K562 (cell line): ENCODE data around the gene C4orf46. TPM values are rescaled to one million over a fixed set of nuclear protein-coding genes. Genes with fewer than 3 reads are reported as not detected.

ENCODE experiments used
- CHAMP1 ChIP-seq: fragments of 450-650 bp; IDR thresholded peaks from 2 replicates; pipeline ENCODE4 v1.6.1; 2016; ENCODE audit warnings: mild to moderate bottlenecking
- HDAC1 ChIP-seq, 2 experiments: fragments of 450-650 bp; IDR thresholded peaks; 2 replicates each; pipeline ENCODE4 v1.6.1; 2016 to 2017; ENCODE audit warnings: inconsistent platforms in 1 of 2, mild to moderate bottlenecking in 1 of 2, moderate library complexity in 1 of 2
- KAT2B ChIP-seq: IDR thresholded peaks from one replicate; pipeline ENCODE4 v1.6.1; 2012; ENCODE audit warnings: low read depth, mild to moderate bottlenecking, control low read depth, inconsistent platforms, low read length, moderate library complexity
- RB1 ChIP-seq: fragments of 450-650 bp; IDR thresholded peaks from 2 replicates; pipeline ENCODE4 v1.6.1; 2017; ENCODE audit warnings: low read depth, mild to moderate bottlenecking
- RBM39 ChIP-seq: fragments of 200-400 bp; formaldehyde crosslinking; optimal IDR thresholded peaks from 2 replicates; pipeline ENCODE3; 2018; ENCODE audit warnings: low read depth, low read length
- RUNX1 ChIP-seq: sonication (generic); IDR thresholded peaks from 2 replicates; pipeline ENCODE4 v1.6.1; 2016; ENCODE audit warnings: antibody characterized with exemption, low read depth
- SP1 ChIP-seq: sonication (generic); formaldehyde crosslinking; IDR thresholded peaks from 2 replicates; pipeline ENCODE4 v1.8.1; 2022; ENCODE audit warnings: mild to moderate bottlenecking, missing genetic modification reagents
- SRF ChIP-seq, 2 experiments: fragments of 250-450, 450-650 bp in 1 of 2; sonication (Bioruptor Pico) in 1 of 2; sonication (generic) in 1 of 2; formaldehyde crosslinking; IDR thresholded peaks; 2 replicates each; pipeline versions ENCODE4 v1.5.0 to v1.5.1; 2020 to 2022; ENCODE audit warnings: mild to moderate bottlenecking in 1 of 2, missing genetic modification reagents in 1 of 2
- STAT6 ChIP-seq: sonication (generic); formaldehyde crosslinking; IDR thresholded peaks from 2 replicates; pipeline ENCODE4 v1.8.1; 2023; ENCODE audit warnings: mild to moderate bottlenecking, missing genetic modification reagents
- THRB ChIP-seq: fragments of 450-650 bp; formaldehyde crosslinking; conservative IDR thresholded peaks from 2 replicates; pipeline ENCODE4 v1.4.0; 2022; ENCODE audit warnings: mild to moderate bottlenecking, missing genetic modification characterization
- YBX1 ChIP-seq: fragments of 450-650 bp; IDR thresholded peaks from 2 replicates; pipeline ENCODE4 v1.7.1; 2016; ENCODE audit warnings: mild to moderate bottlenecking
- ZKSCAN8 ChIP-seq: fragments of 200-800 bp; sonication (Bioruptor generic); IDR thresholded peaks from 2 replicates; pipeline ENCODE4 v1.6.1; 2016; ENCODE audit warnings: missing genetic modification characterization, missing compliant biosample characterization
- ZNF121 ChIP-seq: sonication (generic); formaldehyde crosslinking; conservative IDR thresholded peaks from 2 replicates; pipeline ENCODE4 v1.8.0; 2022; ENCODE audit warnings: missing genetic modification reagents
- ZNF639 ChIP-seq, 2 experiments: fragments of 200-800 bp in 1 of 2; sonication (Bioruptor generic) in 1 of 2; sonication (generic) in 1 of 2; formaldehyde crosslinking in 1 of 2; IDR thresholded peaks in 1 of 2; conservative IDR thresholded peaks in 1 of 2; 2 replicates each; pipeline versions ENCODE4 v1.5.0 to v1.6.1; 2016 to 2020; ENCODE audit warnings: missing compliant biosample characterization in 1 of 2, missing genetic modification characterization in 1 of 2, missing genetic modification reagents in 1 of 2
- ZNF785 ChIP-seq: fragments of 250-450 bp; sonication (Bioruptor Pico); IDR thresholded peaks from 2 replicates; pipeline ENCODE4 v1.4.0; 2020; ENCODE audit warnings: mild to moderate bottlenecking
- polyA plus RNA-seq, 8 experiments: library from polyadenylated mRNA; depleted of rRNA in 4 of 8; stranded (reverse) in 5 of 8; unstranded in 3 of 8; fragments of >200 nt; fragmentation: Nextera tagmentation in 2 of 8; fragmentation: Illumina TruSeq in 1 of 8; extraction: Ambion mirVana in 2 of 8; extraction: Trizol in 1 of 8; gene quantifications; 2 replicates each; pipeline versions ENCODE4 v1.2.1 to v1.2.3, GENCODE V29; 2011 to 2014; ENCODE audit warnings: inconsistent platforms in 1 of 8, missing spikeins in 1 of 8
- total RNA-seq, 7 experiments: library from RNA; depleted of rRNA in 6 of 7; stranded (reverse); fragments of >200 nt in 6 of 7; fragmentation: Illumina TruSeq in 2 of 7; extraction: Trizol in 2 of 7; gene quantifications; 2 replicates each; pipeline versions ENCODE4 v1.2.1 to v1.2.3, GENCODE V29; 2011 to 2021; ENCODE audit warnings: low replicate concordance in 1 of 7
- TF ChIP-seq, protein P1 (sequence below): sonication (generic); formaldehyde crosslinking; IDR thresholded peaks from 2 replicates; pipeline ENCODE4 v1.8.0; 2022; ENCODE audit warnings: mild to moderate bottlenecking, missing genetic modification reagents

The C4orf46 gene
- total and polyA plus RNA-seq, 9 of the 15 experiments (the other 6 are each of a cell fraction or from before 2014, with no cell fraction given) = 9.7 to 24.4 (median 17.0) TPM

DNA sequence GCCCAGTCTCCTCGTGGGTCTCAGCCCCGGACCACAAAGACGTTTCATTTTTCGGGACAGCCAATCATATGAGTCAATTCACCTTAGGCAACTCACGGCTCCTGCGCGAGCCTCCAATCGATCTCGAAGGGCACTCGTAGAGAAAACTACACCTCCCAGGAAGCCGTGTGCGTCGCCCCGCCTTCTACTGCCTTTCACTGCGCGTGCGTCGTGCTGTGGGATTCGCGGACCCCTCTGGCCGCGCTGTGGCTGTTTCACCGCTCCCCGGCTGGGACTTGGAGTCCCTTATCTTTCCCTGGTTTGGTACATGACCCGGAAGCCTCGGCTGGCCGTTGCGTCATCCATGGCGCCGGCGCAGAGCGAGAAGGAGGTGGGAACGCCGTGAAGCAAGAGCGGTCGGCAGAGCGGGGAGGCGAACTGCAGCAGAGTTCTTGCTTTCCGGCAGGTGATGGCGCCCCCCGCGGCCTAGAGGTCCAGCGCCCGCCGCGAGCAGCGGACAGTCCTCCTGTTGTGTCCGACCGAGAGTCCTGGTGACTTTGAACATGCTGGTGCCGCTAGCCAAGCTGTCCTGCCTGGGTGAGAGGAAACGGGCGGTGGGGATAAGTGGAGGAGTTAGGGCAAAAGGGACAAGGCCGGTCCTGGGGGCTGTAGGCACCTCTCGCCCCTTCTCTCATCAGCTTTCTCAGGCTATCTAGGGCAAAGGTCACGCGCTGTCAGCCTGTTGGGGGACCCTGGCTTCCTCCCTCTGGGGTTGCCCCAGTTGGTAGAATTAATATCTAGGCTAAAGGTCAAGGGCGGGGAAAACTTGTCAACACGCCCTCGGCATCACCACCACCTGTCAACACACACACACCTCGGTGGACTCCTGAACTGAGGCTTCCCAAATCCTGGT lies 474 bp upstream of the C4orf46 start, which contains the start of gene ETFDH (continued):
- TF ChIP-seq ZNF785 (CRISPR knock-in tag) (no peak), STAT6 (no peak; the same call in 1 of the 2 replicates), YBX1 (no peak), SP1 (CRISPR knock-in tag) (peak; percentile 92), KAT2B (no peak), CHAMP1 (peak; percentile 77), THRB (CRISPR knock-in tag) (0 out of 2 replicates have a peak, but pooled peaks have one; percentile 63), HDAC1 (IDR thresholded peaks at IDR 0.05) (peak in 1 of 2 experiments; percentile 70; a peak in 2 of 4 replicates), SRF (CRISPR knock-in tag; IDR thresholded peaks at IDR 0.05) (peak in 1 of 2 experiments; percentile 80; a peak in 1 of 4 replicates), RB1 (peak; percentile 89), ZNF121 (CRISPR knock-in tag) (no peak), ZKSCAN8 (CRISPR knock-in tag) (no peak), ZNF639 (CRISPR knock-in tag; conservative IDR thresholded peaks at IDR 0.05 in 1 of 2, IDR thresholded peaks at IDR 0.05 in 1 of 2) (peak in 1 of 2 experiments; percentile 75; a peak in 1 of 4 replicates), RBM39 (no peak), RUNX1 (no peak)
- TF ChIP-seq, protein P1, sequence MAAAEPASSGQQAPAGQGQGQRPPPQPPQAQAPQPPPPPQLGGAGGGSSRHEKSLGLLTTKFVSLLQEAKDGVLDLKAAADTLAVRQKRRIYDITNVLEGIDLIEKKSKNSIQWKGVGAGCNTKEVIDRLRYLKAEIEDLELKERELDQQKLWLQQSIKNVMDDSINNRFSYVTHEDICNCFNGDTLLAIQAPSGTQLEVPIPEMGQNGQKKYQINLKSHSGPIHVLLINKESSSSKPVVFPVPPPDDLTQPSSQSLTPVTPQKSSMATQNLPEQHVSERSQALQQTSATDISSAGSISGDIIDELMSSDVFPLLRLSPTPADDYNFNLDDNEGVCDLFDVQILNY (CRISPR knock-in tag) = no peak; the same call in 1 of the 2 replicates
